NCI-H524 treated with DMSO at 0.1 percent for 48 hours (cell line): ENCODE data around the gene RETN.

Experiments
- DNase-seq: peaks from one replicate; lab custom pipeline; 2025; lab: John Stamatoyannopoulos, UW

RETN gene

GRCh38 chr19:7657131-7657751 lies 11.6 kb upstream of the RETN start:
- no peak for DNase-seq

- peak; percentile 61 for DNase-seq
Observed at GRCh38 chr19:7658219-7658686, 10.6 kb upstream of the RETN start.

- no peak for DNase-seq
Observed at GRCh38 chr19:7661744-7662538, 6.9 kb upstream of the RETN start.

- DNase-seq: no peak
Observed at GRCh38 chr19:7662657-7663056, 6.2 kb upstream of the RETN start.

- DNase-seq: no peak
Observed at GRCh38 chr19:7663706-7664105, 5.1 kb upstream of the RETN start.

GRCh38 chr19:7665076-7665475 lies 3.8 kb upstream of the RETN start:
- DNase-seq: no peak

GRCh38 chr19:7669641-7670040 lies 792 bp downstream of the RETN start:
- DNase-seq: no peak

GRCh38 chr19:7670150-7670783 lies 1.4 kb downstream of the RETN start:
- no peak for DNase-seq

GRCh38 chr19:7670790-7671189 lies 1.9 kb downstream of the RETN start:
- DNase-seq: no peak

GRCh38 chr19:7672522-7672921 lies 3.7 kb downstream of the RETN start:
- no peak for DNase-seq

GRCh38 chr19:7674010-7675005 lies 5.5 kb downstream of the RETN start:
- DNase-seq: peak; percentile 52

GRCh38 chr19:7676376-7676775 lies 7.5 kb downstream of the RETN start:
- no peak for DNase-seq

GRCh38 chr19:7676854-7677253 lies 8.0 kb downstream of the RETN start, which contains the start of gene MCEMP1:
Gene MCEMP1 (plus strand): TSS chr19:7677090. CDS start chr19:7677121, 31 bp downstream.
- no peak for DNase-seq

- DNase-seq: no peak
Observed at GRCh38 chr19:7677669-7678311, 8.9 kb downstream of the RETN start.

GRCh38 chr19:7678971-7679751 lies 10.3 kb downstream of the RETN start:
- DNase-seq: peak; percentile 28

- DNase-seq: no peak
Observed at GRCh38 chr19:7679771-7680605, 11.1 kb downstream of the RETN start.

- DNase-seq: peak; percentile 14
Observed at GRCh38 chr19:7680606-7681339, 11.9 kb downstream of the RETN start, which contains the start of gene TRAPPC5. Gene TRAPPC5 (plus strand): TSS chr19:7680833. CDS start chr19:7682254, 1,421 bp downstream.

- no peak for DNase-seq
Observed at GRCh38 chr19:7681340-7682174, 12.7 kb downstream of the RETN start.
